NOMO-1 treated with dmso at 0.1 percent for 144 hours (cell line): Measurements from ENCODE around the gene FBXL5.

Source experiments
- DNase-seq: peaks from one replicate; lab custom pipeline; 2025; ENCODE audit not compliant: unreplicated experiment; lab: John Stamatoyannopoulos, UW

FBXL5 gene

GRCh38 chr4:15568821-15569220 lies 86.3 kb downstream of the FBXL5 start:
- no peak for DNase-seq

GRCh38 chr4:15563871-15564270 lies 91.3 kb downstream of the FBXL5 start:
- DNase-seq, result no peak

- DNase-seq, result no peak
These were observed 92.5 kb downstream of the FBXL5 start for GRCh38 chr4:15562623-15563022.

- DNase-seq, result no peak
These were observed 93.0 kb downstream of the FBXL5 start for GRCh38 chr4:15562114-15562513.

- DNase-seq, result no peak
These were observed 96.6 kb downstream of the FBXL5 start for GRCh38 chr4:15558561-15558960.

- no peak for DNase-seq
These were observed 97.2 kb downstream of the FBXL5 start for GRCh38 chr4:15557786-15558550.

GRCh38 chr4:15556511-15557092 lies 98.6 kb downstream of the FBXL5 start:
- DNase-seq, result no peak
